Astrocyte (in vitro differentiated cells and primary cell): ENCODE results near the gene PBOV1. TPM values are rescaled to one million over a fixed set of nuclear protein-coding genes. Genes with fewer than 3 reads are reported as not detected.

ENCODE experiments used
- DNase-seq: peaks from one replicate; pipeline ENCODE4 v3.0.0-alpha.2; 2010; ENCODE audit warnings: low read depth
- FAIRE-seq: peaks from 2 replicates; lab custom pipeline; 2011; peaks lifted over from hg19 to GRCh38; lab: Jason Lieb, UNC
- H2AFZ ChIP-seq: 2 replicates; pipeline ENCODE4 v1.6.0; 2012; ENCODE audit warnings: low read depth, low read length, inconsistent platforms
- H3K27ac ChIP-seq: 2 replicates; pipeline ENCODE4 v1.5.1; 2011; ENCODE audit warnings: low read depth, low read length, inconsistent platforms
- H3K27me3 ChIP-seq: 2 replicates; pipeline ENCODE4 v1.6.0; 2011; ENCODE audit warnings: low read length, inconsistent platforms; ENCODE audit not compliant: insufficient read depth
- H3K36me3 ChIP-seq: 2 replicates; pipeline ENCODE4 v1.5.1; 2011; ENCODE audit warnings: low read length, inconsistent platforms; ENCODE audit not compliant: insufficient read depth
- H3K4me1 ChIP-seq: 2 replicates; pipeline ENCODE4 v1.5.1; 2011; ENCODE audit warnings: low read length, inconsistent platforms; ENCODE audit not compliant: insufficient read depth
- H3K4me2 ChIP-seq: 2 replicates; pipeline ENCODE4 v1.6.0; 2012; ENCODE audit warnings: low read length, inconsistent platforms
- H3K4me3 ChIP-seq: 2 replicates; pipeline ENCODE4 v1.5.1; 2011; ENCODE audit warnings: low read depth, mild to moderate bottlenecking, low read length, inconsistent platforms; ENCODE audit not compliant: insufficient read depth
- H3K79me2 ChIP-seq: 2 replicates; pipeline ENCODE4 v1.6.0; 2012; ENCODE audit warnings: mild to moderate bottlenecking, low read length, inconsistent platforms; ENCODE audit not compliant: insufficient read depth
- H3K9ac ChIP-seq: 2 replicates; pipeline ENCODE4 v1.6.0; 2012; ENCODE audit warnings: mild to moderate bottlenecking, low read length, inconsistent platforms
- H3K9me3 ChIP-seq: 2 replicates; pipeline ENCODE4 v1.5.1; 2012; ENCODE audit warnings: low read depth, mild to moderate bottlenecking, low read length, inconsistent platforms; ENCODE audit not compliant: insufficient read depth
- H4K20me1 ChIP-seq: 2 replicates; pipeline ENCODE4 v1.6.0; 2012; ENCODE audit warnings: low read length, inconsistent platforms; ENCODE audit not compliant: insufficient read depth
- H3K27ac Mint-ChIP-seq: one replicate; pipeline ENCODE4 v1.8.0; 2021; ENCODE audit warnings: mild to moderate bottlenecking, mixed read lengths; ENCODE audit not compliant: unreplicated experiment
- H3K27me3 Mint-ChIP-seq: one replicate; pipeline ENCODE4 v1.8.0; 2021; ENCODE audit warnings: low read depth, mixed read lengths; ENCODE audit not compliant: unreplicated experiment
- H3K36me3 Mint-ChIP-seq: one replicate; pipeline ENCODE4 v1.8.0; 2021; ENCODE audit warnings: low read depth, mixed read lengths; ENCODE audit not compliant: unreplicated experiment
- H3K4me1 Mint-ChIP-seq: one replicate; pipeline ENCODE4 v1.8.0; 2021; ENCODE audit warnings: low read depth, mixed read lengths; ENCODE audit not compliant: unreplicated experiment
- H3K4me3 Mint-ChIP-seq: one replicate; pipeline ENCODE4 v1.8.0; 2021; ENCODE audit warnings: mild to moderate bottlenecking, moderate library complexity, mixed read lengths; ENCODE audit not compliant: unreplicated experiment
- H3K9me3 Mint-ChIP-seq: one replicate; pipeline ENCODE4 v1.8.0; 2021; ENCODE audit warnings: mild to moderate bottlenecking, mixed read lengths; ENCODE audit not compliant: unreplicated experiment
- CTCF ChIP-seq: IDR thresholded peaks from 2 replicates; pipeline ENCODE4 v1.5.1; 2011; ENCODE audit warnings: low read depth, mild to moderate bottlenecking, inconsistent platforms, low read length, moderate library complexity; ENCODE audit not compliant: insufficient read depth
- EZH2 ChIP-seq: IDR thresholded peaks from 2 replicates; pipeline ENCODE4 v1.6.1; 2012; ENCODE audit warnings: mild to moderate bottlenecking, low read length, inconsistent platforms; ENCODE audit not compliant: insufficient read depth
- total RNA-seq: library from RNA; stranded (reverse); gene quantifications from 2 replicates; pipeline ENCODE4 v1.2.1, GENCODE V29; 2021

PBOV1 gene
- total RNA-seq, 1 donor from 2014 or later: not detected

- no peak for FAIRE-seq
- Histone ChIP-seq H3K9ac (no peak overlapping the region), H3K27me3 (no peaks in the 10 kb centered on the region), H3K4me2 (no peak overlapping the region), H4K20me1 (no peaks in the 10 kb centered on the region), H3K79me2 (no peaks in the 10 kb centered on the region), H3K9me3 (no peaks in the 10 kb centered on the region), H3K36me3 (no peaks in the 10 kb centered on the region), H3K4me1 (no peaks in the 10 kb centered on the region), H2AFZ (no peak overlapping the region), H3K27ac (no peak overlapping the region), H3K4me3 (no peak overlapping the region)
- Mint-ChIP-seq H3K27me3 (no peaks in the 10 kb centered on the region), H3K4me3 (no peak overlapping the region), H3K27ac (no peak overlapping the region), H3K4me1 (no peaks in the 10 kb centered on the region), H3K36me3 (peaks cover 2% of the 10 kb centered on the region), H3K9me3 (peaks cover 3% of the 10 kb centered on the region)
- TF ChIP-seq CTCF (no peak), EZH2 (no peak)
- no peak for DNase-seq
Observed at GRCh38 chr6:138197570-138197969, 20.7 kb downstream of the PBOV1 start.

GRCh38 chr6:138196122-138196738 lies 22.1 kb downstream of the PBOV1 start:
- Histone ChIP-seq H3K36me3 (no peaks in the 10 kb centered on the region), H3K4me1 (no peaks in the 10 kb centered on the region), H4K20me1 (no peaks in the 10 kb centered on the region), H3K4me2 (no peak overlapping the region), H2AFZ (no peak overlapping the region), H3K27ac (no peak overlapping the region), H3K27me3 (no peaks in the 10 kb centered on the region), H3K79me2 (no peaks in the 10 kb centered on the region), H3K4me3 (no peak overlapping the region), H3K9ac (no peak overlapping the region), H3K9me3 (no peaks in the 10 kb centered on the region)
- no peak for DNase-seq
- Mint-ChIP-seq H3K27me3 (no peaks in the 10 kb centered on the region), H3K4me3 (no peak overlapping the region), H3K36me3 (peaks cover 2% of the 10 kb centered on the region), H3K27ac (no peak overlapping the region), H3K9me3 (peaks cover 3% of the 10 kb centered on the region), H3K4me1 (no peaks in the 10 kb centered on the region)
- no peak for TF ChIP-seq CTCF
- no peak for TF ChIP-seq EZH2
- FAIRE-seq: no peak

GRCh38 chr6:138194287-138194686 lies 24.0 kb downstream of the PBOV1 start:
- H4K20me1 ChIP-seq: no peaks in the 10 kb centered on the region
- Mint-ChIP-seq H3K27me3 (no peaks in the 10 kb centered on the region), H3K36me3 (no peaks in the 10 kb centered on the region), H3K27ac (no peak overlapping the region), H3K9me3 (no peaks in the 10 kb centered on the region), H3K4me3 (no peak overlapping the region), H3K4me1 (no peaks in the 10 kb centered on the region)
- no peaks in the 10 kb centered on the region for H3K36me3 ChIP-seq
- FAIRE-seq (no peak), DNase-seq (no peak)
- no peaks in the 10 kb centered on the region for H3K4me1 ChIP-seq
- H3K27ac ChIP-seq: no peak overlapping the region
- no peaks in the 10 kb centered on the region for H3K79me2 ChIP-seq
- no peak overlapping the region for H2AFZ ChIP-seq
- no peaks in the 10 kb centered on the region for H3K9me3 ChIP-seq
- no peak for TF ChIP-seq CTCF
- TF ChIP-seq EZH2: no peak
- no peak overlapping the region for H3K9ac ChIP-seq
- H3K4me3 ChIP-seq: no peak overlapping the region
- H3K4me2 ChIP-seq: no peak overlapping the region
- peaks cover 2% of the 10 kb centered on the region for H3K27me3 ChIP-seq
